Epidermal melanocyte (primary cell): ENCODE data around the gene MYL5.
"Not testable (repeated sequence)": the region's sequence is repeated elsewhere in the genome, so short reads cannot be mapped to it uniquely, and the experiment has no call there.

ENCODE experiments used
- DNase-seq: peaks from one replicate; pipeline ENCODE4 v3.0.0; 2011; ENCODE audit warnings: low spot score; ENCODE audit not compliant: insufficient read length

Gene MYL5

GRCh38 chr4:674172-675035, at the start of gene MYL5, which contains the start of gene ATP5ME:
MYL5 (plus strand) TSS chr4:674542; CDS start chr4:678027, 3,485 bp downstream.
ATP5ME (minus strand) TSS chr4:674276; CDS start chr4:674247, 29 bp downstream.
- peak; percentile 100 for DNase-seq

- no peak for DNase-seq
Observed at GRCh38 chr4:624705-625590, 49.4 kb upstream of the MYL5 start, which contains the start of gene PDE6B. PDE6B (plus strand) TSS chr4:625573; CDS start chr4:625627, 54 bp downstream.

GRCh38 chr4:625631-626161, 48.6 kb upstream of the MYL5 start:
- DNase-seq = no peak

- DNase-seq = no peak
Observed at GRCh38 chr4:626201-627091, 47.9 kb upstream of the MYL5 start.

GRCh38 chr4:627347-628125, 46.8 kb upstream of the MYL5 start:
- no peak for DNase-seq

GRCh38 chr4:628311-628741, 46.0 kb upstream of the MYL5 start:
- no peak for DNase-seq

- DNase-seq = no peak
Observed at GRCh38 chr4:628821-629635, 45.3 kb upstream of the MYL5 start.

GRCh38 chr4:629636-629914, 44.8 kb upstream of the MYL5 start:
- DNase-seq = no peak

- no peak for DNase-seq
Observed at GRCh38 chr4:629915-630641, 44.3 kb upstream of the MYL5 start.

GRCh38 chr4:630656-631055, 43.7 kb upstream of the MYL5 start:
- DNase-seq = no peak

- DNase-seq = no peak
Observed at GRCh38 chr4:632196-632790, 42.0 kb upstream of the MYL5 start.

GRCh38 chr4:632926-633325, 41.4 kb upstream of the MYL5 start:
- no peak for DNase-seq

- no peak for DNase-seq
Observed at GRCh38 chr4:633406-633805, 40.9 kb upstream of the MYL5 start.

GRCh38 chr4:633976-634598, 40.3 kb upstream of the MYL5 start:
- DNase-seq = no peak

GRCh38 chr4:634599-634985, 39.8 kb upstream of the MYL5 start:
- DNase-seq = no peak

- DNase-seq = not testable (repeated sequence)
Observed at GRCh38 chr4:635066-635835, 39.1 kb upstream of the MYL5 start.
